Brain microvascular endothelial cell (primary cell): ENCODE data around the gene DCAF8.

Experiments used
- DNase-seq: peaks from one replicate; pipeline ENCODE4 v3.0.0-alpha.2; 2020
- H3K27ac ChIP-seq: fragments of 250-450 bp; sonication (Bioruptor Pico); 2 replicates; pipeline ENCODE4 v1.5.1; 2020; ENCODE audit warnings: mild to moderate bottlenecking, moderate library complexity
- H3K27me3 ChIP-seq: fragments of 250-450 bp; sonication (Bioruptor Pico); replicated peaks from 2 replicates; pipeline ENCODE4 v1.5.1; 2020; ENCODE audit warnings: mild to moderate bottlenecking
- H3K36me3 ChIP-seq: fragments of 250-450 bp; sonication (Bioruptor Pico); replicated peaks from 2 replicates; pipeline ENCODE4 v1.5.1; 2020; ENCODE audit warnings: mild to moderate bottlenecking
- H3K4me3 ChIP-seq: 2 replicates; pipeline ENCODE4 v1.5.1; 2011; ENCODE audit warnings: low read depth, mild to moderate bottlenecking, control low read depth, low read length, moderate library complexity
- CTCF ChIP-seq: IDR thresholded peaks from 2 replicates; pipeline ENCODE4 v1.5.1; 2011; ENCODE audit warnings: low read depth, mild to moderate bottlenecking, moderate library complexity, low read length, control low read depth, inconsistent platforms; ENCODE audit errors: missing control alignments
- in situ Hi-C: cut with HindIII; loops from 2 replicates; pipeline ENCODE4 v1.10.0; 2017; ENCODE audit warnings: low sequenced_read_pairs, low pct_ligation_motif_present

The DCAF8 gene

GRCh38 chr1:160251011-160251410 is 11.3 kb downstream of the DCAF8 start:
- Histone ChIP-seq H3K27me3 (no peaks in the 10 kb centered on the region), H3K27ac (no peak overlapping the region), H3K36me3 (no peaks in the 10 kb centered on the region), H3K4me3 (no peak overlapping the region)
- in situ Hi-C loops = no loop called here
- DNase-seq = no peak
- TF ChIP-seq CTCF = no peak

- Histone ChIP-seq H3K4me3 (no peak overlapping the region), H3K36me3 (peaks cover 6% of the 10 kb centered on the region), H3K27me3 (no peaks in the 10 kb centered on the region), H3K27ac (no peak overlapping the region)
- no peak for DNase-seq
- in situ Hi-C loops = no loop called here
- TF ChIP-seq CTCF = no peak
Measured at GRCh38 chr1:160247053-160247452, 15.3 kb downstream of the DCAF8 start.

- in situ Hi-C loops = no loop called here
- TF ChIP-seq CTCF = no peak
Measured at GRCh38 chr1:160245434-160245833, 16.9 kb downstream of the DCAF8 start.

GRCh38 chr1:160244209-160244608 is 18.1 kb downstream of the DCAF8 start:
- no peaks in the 10 kb centered on the region for H3K27me3 ChIP-seq
- H3K36me3 ChIP-seq = peaks cover 22% of the 10 kb centered on the region
- no peak for TF ChIP-seq CTCF
- in situ Hi-C loops = no loop called here
- no peak overlapping the region for H3K27ac ChIP-seq
- DNase-seq = no peak
- no peak overlapping the region for H3K4me3 ChIP-seq

More at GRCh38 chr1:160245434-160245833, 16.9 kb downstream of the DCAF8 start:
- DNase-seq = no peak
- H3K4me3 ChIP-seq = no peak overlapping the region
- H3K27ac ChIP-seq = no peak overlapping the region
- H3K36me3 ChIP-seq = peaks cover 10% of the 10 kb centered on the region
- H3K27me3 ChIP-seq = no peaks in the 10 kb centered on the region

GRCh38 chr1:160243767-160244166 is 18.6 kb downstream of the DCAF8 start:
- Histone ChIP-seq H3K27ac (no peak overlapping the region), H3K36me3 (peaks cover 23% of the 10 kb centered on the region)
- in situ Hi-C loops = no loop called here

More at GRCh38 chr1:160243767-160244166, 18.6 kb downstream of the DCAF8 start:
- no peak for TF ChIP-seq CTCF
- Histone ChIP-seq H3K27me3 (no peaks in the 10 kb centered on the region), H3K4me3 (no peak overlapping the region)
- no peak for DNase-seq
